Ecto neural progenitor cell (in vitro differentiated cells): ENCODE data around the gene COL16A1.

Experiments
- DNase-seq: peaks from one replicate; pipeline ENCODE4 v3.0.0-alpha.2; 2018; ENCODE audit warnings: low spot score

COL16A1 gene

DNA sequence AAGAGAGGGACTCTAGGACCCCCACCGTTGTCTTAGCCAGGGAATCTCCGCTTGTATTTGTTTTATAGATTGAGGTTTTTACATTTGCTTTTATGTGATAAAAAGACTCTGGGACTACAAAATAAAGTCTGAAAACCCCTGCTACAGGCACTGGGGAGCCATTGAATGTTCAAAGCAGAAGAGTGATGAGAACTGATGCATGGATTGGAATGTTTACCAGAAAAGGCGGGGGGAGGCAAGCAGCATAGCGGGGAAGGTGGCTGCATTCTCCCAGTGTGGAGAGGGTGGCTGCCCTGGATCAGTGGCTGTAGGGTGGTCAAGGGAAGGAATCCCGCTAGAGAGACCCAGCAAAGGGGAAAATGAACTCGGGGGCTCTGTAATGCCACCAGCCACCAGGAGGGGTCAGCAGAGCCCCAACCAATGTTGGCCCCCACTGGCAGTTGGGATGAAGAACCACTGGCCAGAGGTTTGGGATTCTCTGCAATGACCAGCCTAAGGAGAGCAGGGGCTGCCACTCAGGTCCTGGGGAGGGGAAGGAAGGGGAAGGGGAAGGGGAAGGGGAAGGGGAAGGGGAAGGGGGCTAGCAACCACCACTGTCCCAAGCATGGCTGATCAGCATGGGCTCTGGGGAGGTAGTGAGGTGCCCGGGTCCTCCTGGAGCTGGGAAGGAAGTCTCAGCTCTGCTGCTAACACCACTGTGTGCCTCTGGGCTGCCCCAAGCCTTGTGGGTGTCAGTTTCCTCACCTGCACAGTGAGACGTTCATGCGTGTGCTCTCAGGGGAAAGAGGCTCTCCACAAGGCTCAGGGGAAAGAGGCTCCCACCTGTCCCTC lies 40.0 kb downstream of the COL16A1 start:
- DNase-seq: peak; percentile 87

DNA sequence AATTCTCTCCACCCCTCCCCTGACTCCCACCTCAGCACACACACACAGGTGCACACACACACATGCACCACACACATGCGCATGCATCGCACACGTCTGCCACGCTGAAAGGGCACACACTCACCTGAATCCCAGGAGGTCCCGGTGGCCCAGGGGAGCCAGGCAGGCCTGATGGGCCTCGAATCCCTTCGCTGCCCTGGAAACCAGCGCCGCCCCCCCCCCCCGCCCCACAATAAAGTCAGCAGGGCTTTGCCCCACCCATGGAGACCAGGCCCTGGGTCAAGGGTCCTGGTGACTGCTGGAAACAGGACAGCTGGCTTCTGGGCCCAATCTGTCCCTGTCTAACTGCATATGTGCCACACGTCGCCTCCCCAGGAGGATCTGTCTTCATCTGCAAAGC lies 41.4 kb downstream of the COL16A1 start:
- DNase-seq: no peak

DNA sequence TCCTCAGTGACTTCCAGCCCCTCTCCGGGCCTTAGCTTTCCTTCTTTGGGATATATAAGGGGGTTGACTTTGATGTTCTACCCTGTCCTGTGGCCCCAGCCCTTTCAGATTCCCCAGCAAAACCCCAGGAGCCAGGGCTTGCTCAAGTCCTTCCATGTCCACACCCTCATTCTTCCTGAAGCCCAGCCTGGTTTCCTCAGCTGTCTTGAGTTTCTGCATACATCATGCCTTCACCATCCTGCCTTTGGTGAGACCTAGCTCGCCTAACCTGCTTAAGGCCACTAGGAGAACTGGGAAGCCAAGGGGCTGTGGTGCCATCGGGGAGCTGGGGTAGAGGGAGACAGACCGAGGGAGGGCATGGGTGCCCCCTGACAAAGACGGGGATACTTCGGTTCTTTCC lies 42.0 kb downstream of the COL16A1 start:
- DNase-seq: no peak

DNA sequence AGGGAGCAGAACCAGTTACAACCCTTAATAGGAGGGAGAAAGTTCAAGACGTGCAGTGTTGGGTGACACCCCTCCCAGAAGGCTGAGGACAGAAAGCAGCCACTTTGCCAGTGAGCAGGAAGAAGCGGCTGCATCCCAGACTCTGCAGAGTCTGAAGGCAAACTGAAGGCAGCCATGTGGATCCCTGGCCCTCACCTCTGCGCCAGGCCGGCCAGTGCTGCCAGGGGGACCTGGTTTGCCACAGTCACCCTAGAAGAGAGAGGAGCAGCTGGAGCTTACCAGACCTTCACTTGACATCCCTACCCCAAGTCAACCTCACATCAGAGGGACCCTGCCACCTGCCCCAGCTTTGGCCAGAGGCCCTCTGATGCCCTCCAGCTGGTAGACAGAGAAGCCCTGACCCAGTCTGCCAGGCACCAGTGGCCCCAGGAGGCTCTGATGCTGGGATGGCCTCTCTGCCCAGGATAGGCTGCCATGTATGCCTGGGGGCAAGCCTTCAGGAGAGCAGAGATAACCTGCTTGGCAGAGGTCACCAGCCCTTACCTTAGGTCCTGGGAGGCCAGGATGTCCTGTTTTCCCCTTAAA lies 42.9 kb downstream of the COL16A1 start:
- no peak for DNase-seq

DNA sequence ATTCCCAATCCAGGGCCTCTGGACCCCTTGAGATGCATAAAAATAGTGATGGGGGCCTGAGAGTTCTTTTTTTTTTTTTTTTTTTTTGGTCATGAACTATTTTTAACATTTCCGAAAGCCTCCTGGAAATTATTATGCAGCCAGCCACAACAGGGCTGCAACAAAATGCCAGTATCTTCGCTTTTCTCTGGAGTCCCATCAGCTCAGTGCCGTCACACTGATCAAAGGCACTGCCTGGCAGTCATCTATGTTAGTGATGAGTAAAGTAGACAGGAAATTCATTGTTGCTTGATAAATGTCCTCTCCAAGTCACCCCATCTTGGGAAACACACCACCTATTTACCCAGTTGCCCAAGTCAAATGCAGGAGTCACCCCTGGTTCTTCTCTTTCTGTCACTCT lies 43.9 kb downstream of the COL16A1 start:
- no peak for DNase-seq

DNA sequence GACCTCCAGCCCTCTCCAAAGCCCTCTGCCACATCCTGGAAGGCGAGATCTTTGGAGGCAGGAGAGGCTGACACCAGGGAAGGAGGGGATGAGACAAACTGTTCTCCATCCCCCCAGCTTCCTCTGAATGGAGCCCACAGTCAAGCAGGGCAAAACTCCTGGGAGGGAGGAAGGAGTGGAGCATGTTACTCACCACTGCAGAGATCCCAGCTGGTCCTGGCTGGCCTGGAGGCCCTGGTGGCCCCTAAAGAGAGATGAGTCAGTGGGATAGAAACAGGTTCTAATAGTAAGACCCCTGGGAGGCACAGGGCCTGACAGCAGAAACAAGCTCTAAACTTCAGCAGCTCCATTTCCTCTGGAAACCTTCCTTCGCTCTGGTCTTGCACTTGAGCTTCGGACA lies 45.1 kb downstream of the COL16A1 start:
- DNase-seq: no peak

DNA sequence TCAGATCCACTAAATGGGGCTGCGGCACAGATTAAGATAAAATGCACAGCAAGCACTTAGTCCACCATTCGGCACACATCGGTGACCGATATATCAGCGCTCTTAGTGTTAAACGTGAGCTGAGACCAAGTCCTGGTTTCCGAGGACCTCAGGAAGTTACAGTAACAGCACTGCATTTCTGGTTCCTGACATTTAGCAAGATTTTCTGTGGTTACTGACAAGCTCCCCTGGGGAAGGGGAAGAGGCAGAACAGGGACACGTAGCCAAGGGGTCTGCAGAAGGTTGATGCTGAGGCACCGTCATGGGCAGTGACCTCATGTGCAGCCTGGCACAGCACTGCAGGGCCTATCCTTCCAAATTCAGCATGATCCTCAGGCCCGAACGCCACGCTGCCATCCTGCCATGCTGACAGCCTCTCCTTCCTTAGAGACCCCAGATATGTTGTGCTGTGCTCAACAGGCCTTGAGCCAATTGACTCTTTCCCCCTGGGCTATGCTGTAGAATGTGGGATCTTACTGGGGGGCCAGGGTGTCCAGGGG lies 45.8 kb downstream of the COL16A1 start:
- no peak for DNase-seq

DNA sequence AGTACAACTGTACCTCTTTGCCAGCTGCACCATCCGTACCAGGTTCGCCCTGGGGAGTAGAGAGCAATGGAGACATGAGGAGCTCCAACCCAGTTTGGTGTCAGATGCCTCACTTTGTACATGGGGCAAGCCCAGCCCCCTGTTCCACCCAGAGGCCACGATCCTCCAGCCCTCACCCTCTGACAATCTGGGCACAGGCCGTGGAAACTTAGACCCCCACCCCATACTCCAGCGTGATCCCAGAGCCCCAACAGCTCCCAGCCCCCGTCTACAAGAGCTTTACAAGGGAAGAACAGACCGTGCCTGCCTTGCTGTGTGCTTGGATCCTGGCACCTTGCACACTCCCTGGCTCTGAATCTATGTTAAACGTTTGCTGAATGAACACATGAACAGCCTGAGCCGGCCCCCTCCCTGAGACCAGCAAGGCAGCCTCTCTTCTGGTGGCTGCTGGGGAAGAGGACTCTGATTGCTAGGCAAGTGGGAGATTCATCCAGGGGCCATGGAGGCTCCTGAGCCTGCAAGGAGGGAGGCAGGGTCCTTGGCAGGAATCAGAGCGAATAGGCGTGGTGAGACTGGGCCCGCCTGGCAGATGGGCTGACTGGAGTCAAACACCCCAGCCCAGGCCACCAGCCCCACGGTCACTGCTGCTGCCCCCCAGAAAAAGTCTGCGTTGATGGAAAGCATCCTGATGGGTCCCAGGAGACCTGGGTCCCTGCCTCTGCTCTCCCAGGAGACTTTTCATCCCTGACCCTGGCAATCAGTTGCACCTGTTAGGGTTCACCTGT lies 46.6 kb downstream of the COL16A1 start:
- no peak for DNase-seq

DNA sequence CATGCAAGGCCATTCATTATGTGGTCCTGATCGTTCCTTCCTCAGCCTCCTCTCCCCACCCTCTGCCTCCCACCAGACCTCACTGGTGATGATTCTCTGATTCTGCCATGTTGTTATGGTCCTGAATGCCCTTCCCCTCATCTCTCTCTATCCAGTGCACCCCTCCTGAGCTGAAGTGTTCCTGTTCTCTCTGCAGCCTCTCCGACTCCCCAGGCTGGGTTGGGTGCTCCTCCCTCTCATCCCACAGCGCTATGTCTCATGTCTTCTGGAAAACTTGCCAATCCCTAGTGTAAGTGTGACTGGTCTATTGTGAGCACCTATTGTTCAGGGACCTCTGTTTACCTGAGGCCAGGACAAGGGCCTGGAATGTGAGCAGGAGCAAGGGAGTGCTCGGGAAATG lies 48.1 kb downstream of the COL16A1 start:
- no peak for DNase-seq

DNA sequence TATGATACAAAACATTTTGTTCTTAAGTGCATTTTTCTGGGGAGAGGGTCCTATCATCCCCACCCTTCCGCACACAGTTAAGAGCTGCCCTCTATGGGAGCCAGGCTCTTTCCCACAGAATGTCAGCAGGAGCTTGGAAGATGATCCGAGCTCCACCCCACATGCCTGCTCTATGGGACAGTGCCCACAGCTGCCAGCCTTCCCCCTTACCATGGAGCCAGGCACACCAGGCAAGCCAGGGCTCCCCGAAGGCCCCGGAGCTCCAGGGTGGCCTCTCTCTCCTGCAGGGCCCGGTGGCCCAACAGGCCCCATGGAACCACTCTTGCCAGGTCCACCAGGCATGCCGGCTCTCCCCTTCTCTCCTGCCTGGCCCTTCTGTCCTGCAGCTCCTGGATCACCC lies 48.7 kb downstream of the COL16A1 start:
- DNase-seq: no peak

DNA sequence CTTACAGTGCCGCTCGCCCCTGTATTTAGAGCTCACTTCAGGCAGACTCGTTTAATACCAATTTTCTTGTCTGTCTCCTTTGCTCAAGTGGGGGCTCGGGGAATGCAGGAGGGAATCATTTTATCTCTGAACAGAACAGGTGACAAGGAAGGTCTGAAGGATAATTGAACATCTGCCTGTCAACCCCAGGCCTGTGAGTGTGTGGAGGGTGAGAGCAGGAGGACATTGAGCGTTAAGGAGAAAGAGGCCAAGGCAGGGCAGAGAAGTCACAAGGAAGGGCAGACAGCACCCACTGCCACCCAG lies 49.4 kb downstream of the COL16A1 start:
- no peak for DNase-seq

DNA sequence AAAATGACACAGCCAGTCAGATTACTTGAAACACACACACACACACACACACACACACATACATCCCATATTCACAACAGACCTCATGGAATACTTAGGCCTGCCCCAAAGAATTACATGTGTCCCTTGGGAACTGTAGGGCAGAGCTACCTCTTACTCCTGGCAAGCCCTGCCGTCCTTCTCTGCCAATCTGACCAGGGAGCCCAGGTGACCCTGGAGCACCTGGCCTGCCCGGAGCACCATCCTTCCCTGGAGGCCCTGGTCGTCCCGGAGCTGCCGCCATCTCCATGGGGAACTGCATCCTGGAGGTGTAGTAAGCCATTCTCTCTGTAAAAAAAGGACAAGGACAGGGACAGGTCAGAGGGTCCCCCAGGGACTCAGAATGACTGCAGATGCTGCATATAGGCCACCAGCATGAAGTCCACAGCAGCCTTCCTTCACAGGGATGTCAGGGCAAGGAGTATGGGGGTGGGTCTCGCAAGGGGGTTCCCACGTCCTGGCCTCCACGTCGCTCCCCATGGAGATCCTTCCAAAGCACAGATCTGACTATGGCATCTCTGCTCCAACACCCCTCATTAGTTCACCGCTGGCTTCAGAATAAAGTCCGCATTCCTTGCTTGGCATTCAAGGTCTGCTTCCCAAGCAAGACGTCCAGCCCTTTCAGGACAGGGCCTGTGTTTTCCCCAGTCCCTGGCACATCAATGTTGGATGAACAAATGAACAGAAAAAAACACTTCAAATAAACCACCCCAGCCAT lies 49.9 kb downstream of the COL16A1 start:
- no peak for DNase-seq

DNA sequence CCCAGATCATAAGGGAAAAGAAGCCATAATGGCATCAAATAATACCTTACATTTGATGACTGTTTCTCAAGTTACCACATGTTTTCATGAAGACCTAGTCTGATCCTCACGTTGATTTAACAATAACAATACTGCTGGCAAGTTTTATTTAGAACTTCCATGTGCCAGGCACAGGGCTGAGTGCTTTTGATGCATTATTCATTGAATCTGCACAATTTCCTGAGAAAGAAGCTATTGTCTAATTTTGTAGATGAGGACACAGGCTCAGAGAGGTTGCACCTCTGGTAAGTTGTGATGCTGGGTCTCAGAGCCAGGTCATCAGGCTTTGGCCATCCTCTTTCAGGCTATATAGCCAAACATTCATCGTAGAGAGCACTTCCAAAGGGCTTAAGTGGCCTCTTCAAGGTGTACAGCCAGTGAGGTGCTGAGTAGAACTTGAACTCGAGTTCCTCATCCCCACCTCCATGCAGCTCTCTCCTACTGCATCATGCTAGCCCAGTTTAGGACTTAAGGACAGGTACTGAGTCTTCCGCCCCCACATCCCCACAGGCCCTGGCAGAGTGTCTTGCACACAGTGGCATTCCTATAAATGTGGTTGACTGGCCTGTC lies 50.8 kb downstream of the COL16A1 start:
- no peak for DNase-seq

DNA sequence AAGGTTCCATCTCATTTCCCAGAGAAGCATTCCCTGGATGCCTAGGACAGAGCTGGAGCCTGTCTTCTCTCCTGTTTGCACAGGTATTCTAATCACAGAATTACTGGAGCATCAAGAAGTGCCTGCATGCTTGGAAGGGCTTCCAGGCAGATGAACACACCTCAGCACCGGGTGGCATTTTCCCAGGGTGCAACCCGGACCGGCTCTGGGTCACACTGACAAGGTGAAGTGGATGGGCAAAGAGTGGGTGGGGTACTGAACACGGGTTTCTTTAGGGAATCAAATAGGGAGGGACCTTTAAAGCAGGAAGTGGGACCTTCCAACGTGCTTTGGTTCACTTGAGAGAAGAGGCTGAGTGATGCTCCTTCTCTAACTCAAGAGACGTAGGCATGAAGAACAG lies 52.1 kb downstream of the COL16A1 start:
- no peak for DNase-seq

DNA sequence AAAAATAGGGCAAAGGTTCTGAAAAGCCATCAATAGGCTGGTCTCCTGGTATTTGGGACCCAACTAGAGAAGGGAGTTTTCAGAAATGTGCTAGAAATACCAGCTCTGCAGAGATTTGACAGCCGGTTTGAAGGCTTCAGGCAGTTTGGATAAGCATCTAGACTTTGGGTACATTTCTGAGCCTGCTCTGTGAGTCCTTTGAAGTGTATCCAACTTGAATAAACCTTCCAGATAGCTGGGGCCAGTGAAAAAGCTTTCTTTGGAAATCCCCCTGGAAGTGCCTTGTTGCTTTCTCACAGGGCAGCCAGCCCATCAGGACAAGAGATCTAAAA lies 52.8 kb downstream of the COL16A1 start:
- DNase-seq: no peak

DNA sequence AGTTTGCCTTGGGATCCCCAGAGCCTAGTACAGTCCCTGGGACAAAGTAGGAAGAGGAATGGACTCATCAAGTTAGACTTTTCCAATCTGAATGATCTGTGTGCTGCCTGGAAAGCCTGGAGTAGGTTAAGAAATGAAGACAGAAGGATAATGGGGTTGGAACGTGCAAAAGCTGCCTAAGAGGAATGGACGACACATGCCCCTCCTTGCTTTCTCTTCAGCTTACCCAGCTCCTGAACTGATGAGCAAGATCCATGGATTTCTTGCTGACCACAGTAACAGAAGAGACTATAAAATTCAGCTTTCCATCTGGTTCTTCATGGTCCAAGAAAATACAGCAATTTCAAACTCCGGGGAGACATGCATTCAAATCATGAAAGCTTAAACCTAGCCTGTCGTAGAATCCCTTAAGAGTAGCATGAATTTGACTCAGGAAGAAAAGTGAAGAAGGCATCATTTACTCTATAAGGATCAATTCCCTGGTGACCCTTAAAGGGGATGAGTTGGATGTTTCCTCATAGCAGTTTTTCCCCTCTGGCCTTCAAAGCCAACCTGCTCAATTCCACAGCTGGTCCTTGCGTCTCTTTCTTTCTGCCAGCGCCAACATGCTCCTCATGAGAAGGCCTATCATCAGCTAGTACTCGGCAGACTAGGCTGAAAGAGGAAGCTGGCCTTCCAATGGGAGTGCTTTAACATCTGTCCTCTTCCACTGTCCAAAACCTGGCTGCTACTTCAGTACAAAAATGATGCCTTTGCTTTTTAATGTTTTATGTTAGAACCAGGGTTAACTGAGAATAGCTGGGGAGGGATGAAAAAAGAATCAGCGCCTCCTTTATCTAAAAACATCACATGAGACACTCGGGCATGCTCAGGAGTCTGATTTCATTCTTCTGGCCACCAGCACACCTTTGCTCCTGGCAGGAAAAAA lies 53.4 kb downstream of the COL16A1 start:
- no peak for DNase-seq

DNA sequence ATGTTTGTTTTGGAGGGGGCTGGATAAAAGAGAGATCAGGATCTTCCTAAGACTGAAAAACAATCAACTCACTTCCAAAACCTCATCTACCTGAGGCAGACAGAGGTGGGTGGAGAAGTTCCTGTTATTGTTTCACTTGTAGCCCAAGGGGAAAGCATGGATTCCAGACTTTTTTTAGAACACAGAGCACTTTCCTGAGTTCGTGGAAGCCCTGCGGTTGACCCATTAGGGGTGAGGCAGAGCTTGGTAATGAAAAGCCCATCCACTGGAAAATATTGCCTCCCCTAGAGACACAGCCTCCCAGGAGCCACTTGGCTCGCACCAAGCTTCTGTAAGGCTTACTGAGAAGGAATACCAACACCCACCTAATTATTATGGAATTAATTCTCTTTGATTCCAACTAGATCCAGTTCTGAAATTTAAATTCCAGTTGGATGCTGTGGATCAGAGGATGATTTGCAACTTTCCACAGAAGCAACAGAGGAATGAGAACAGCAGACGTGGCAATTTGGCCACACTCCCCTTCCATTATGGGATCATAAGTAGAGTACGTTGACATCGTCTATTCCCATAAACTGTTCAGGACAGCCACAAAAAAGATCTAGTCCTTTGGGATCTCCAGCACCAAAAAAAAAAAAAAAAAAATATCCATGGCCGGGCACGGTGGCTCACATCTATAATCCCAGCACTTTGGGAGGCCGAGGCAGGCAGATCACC lies 55.0 kb downstream of the COL16A1 start:
- DNase-seq: no peak

DNA sequence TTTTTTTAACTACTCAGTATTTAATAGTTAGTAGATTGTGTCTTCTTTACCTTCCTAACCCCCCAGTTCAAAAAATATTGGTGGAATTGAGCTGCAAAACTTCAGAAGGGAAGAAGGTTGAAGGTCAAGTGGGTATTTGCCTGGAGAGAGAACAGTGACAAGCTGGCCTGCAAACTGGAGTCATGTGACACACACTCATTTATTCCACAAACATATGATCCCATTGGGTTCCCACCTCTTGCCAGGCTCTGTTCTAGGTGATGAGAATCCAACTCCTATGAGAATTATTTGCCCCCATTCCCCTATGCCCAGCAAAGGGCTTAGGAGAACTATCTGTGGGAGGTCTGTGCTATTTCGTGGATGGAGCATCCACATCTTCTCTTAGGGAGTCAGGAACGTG lies 55.6 kb downstream of the COL16A1 start:
- no peak for DNase-seq

DNA sequence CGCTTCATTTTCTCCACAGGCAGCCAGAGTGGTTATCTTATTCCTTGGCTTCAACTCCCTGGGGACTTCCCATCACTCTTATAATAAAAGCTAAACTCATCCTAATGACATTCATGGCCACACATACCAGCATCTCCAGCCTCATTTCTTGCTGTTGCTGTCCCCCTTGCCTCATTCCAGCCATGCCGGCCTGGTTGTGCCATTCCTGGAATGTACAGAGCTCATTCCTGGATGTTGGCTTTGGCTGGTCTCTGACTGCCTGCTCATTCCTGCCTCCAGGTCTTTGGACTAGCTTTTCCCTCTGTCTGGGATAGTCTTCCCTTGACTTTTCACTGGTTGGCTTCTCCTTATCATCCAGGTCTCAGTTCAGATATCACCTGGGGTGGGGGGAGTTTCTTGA lies 56.7 kb downstream of the COL16A1 start:
- DNase-seq: no peak

DNA sequence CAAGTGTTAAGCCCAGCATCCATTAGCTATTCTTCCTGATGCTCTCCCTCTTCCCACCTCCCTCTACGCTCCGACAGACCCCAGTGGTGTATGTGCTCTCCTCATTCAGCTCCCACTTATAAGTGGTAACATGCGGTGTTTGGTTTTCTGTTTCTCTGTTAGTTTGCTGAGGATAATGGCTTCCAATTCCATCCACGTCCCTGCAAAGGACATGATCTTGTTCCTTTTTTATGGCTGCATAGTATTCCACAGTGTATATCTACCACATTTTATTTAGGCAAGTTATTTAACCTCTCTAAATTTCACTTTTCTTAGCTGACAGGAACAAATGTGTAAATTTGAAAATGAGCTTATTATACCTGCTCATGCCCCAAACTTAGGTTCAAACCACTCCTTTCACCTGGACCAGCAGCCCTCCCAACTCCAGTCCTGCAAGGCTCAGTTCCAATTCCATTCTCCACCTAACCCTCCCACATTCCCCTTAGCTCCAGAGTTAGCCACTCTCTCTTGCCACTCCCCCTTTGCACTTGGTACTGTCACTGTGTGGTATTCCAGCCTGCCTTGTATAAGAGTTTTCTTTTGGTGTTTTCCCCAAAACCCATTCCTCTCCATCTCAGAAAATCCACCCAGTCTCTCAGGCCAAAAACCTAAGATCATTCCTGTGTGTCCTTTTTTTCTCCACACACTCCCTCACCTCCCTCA lies 57.4 kb downstream of the COL16A1 start:
- no peak for DNase-seq
